Skeletal muscle satellite cell (primary cell): ENCODE measurements around the gene ADAMTS9.
A peak's percentile ranks its signal among the peaks of the same experiment; 100 is the strongest.
"Not testable (repeated sequence)": the region's sequence is repeated elsewhere in the genome, so short reads cannot be mapped to it uniquely, and the experiment has no call there.

Experiments used
- H3K27me3 ChIP-seq: 2 replicates; pipeline ENCODE4 v1.7.0; 2013; ENCODE audit warnings: low read length; ENCODE audit not compliant: control insufficient read depth, insufficient read depth
- H3K36me3 ChIP-seq: 2 replicates; pipeline ENCODE4 v1.7.0; 2013; ENCODE audit warnings: mild to moderate bottlenecking, control low read depth, low read length; ENCODE audit not compliant: insufficient read depth
- H3K4me1 ChIP-seq: 2 replicates; pipeline ENCODE4 v1.7.0; 2013; ENCODE audit warnings: low read length; ENCODE audit not compliant: control insufficient read depth, insufficient read depth
- H3K4me2 ChIP-seq: 2 replicates; pipeline ENCODE4 v1.7.0; 2013; ENCODE audit warnings: mild to moderate bottlenecking, low read length
- H3K4me3 ChIP-seq: 2 replicates; pipeline ENCODE4 v1.7.0; 2013; ENCODE audit warnings: low read length
- H3K9ac ChIP-seq: 2 replicates; pipeline ENCODE4 v1.7.0; 2013; ENCODE audit warnings: mild to moderate bottlenecking, low read depth, low read length, moderate library complexity
- H3K9me3 ChIP-seq: replicated peaks from 2 replicates; pipeline ENCODE4 v1.7.0; 2013; ENCODE audit warnings: mild to moderate bottlenecking, control low read depth, low read length

ADAMTS9 gene

GRCh38 chr3:64549869-64550268 is 137.9 kb downstream of the ADAMTS9 start:
- H3K9ac ChIP-seq = no peak overlapping the region
- H3K27me3 ChIP-seq = no peaks in the 10 kb centered on the region
- H3K4me2 ChIP-seq = no peak overlapping the region
- no peak overlapping the region for H3K4me3 ChIP-seq
- H3K9me3 ChIP-seq = no peaks in the 10 kb centered on the region
- no peaks in the 10 kb centered on the region for H3K36me3 ChIP-seq
- H3K4me1 ChIP-seq = no peaks in the 10 kb centered on the region

DNA sequence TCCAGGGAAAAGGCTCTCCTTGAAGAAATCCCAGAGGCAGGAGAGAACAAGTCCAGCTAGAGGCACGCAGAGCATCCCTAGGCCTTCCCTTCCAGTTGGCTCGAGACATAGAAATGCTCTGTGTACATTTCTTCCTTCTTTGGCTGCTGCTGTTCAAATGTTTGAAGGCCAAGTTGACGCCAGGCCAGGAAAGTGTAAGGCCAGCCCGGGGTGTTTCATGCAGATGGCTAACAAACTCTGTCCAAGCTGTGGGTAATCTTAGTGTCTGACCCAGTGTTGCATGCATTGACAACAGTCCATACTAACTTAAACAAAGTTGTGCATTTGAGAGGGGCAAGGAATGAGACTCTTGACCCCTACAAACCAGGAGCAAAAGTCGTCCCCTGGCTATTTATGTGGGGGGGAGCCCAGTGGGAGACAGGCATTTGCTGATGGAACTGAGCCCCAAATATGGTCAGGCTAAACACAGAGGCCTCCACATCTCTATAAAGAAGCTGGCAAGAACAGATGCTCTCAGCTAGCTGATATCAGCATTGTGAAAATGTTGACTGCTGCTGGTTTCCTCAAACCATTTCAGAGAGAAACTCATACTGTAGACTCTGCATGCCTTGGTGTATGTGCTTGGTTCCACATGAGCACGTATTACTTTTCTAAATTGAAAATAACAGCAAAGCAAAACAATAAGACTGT is 139.5 kb downstream of the ADAMTS9 start:
- no peak overlapping the region for H3K4me2 ChIP-seq
- H3K36me3 ChIP-seq = no peaks in the 10 kb centered on the region
- H3K4me1 ChIP-seq = no peaks in the 10 kb centered on the region
- no peak overlapping the region for H3K4me3 ChIP-seq
- no peaks in the 10 kb centered on the region for H3K9me3 ChIP-seq
- no peaks in the 10 kb centered on the region for H3K27me3 ChIP-seq
- no peak overlapping the region for H3K9ac ChIP-seq

GRCh38 chr3:64546856-64547255 is 140.9 kb downstream of the ADAMTS9 start:
- Histone ChIP-seq H3K27me3 (no peaks in the 10 kb centered on the region), H3K9ac (no peak overlapping the region), H3K9me3 (no peaks in the 10 kb centered on the region), H3K4me3 (no peak overlapping the region), H3K4me2 (no peak overlapping the region), H3K36me3 (no peaks in the 10 kb centered on the region), H3K4me1 (no peaks in the 10 kb centered on the region)

GRCh38 chr3:64545239-64545638 is 142.6 kb downstream of the ADAMTS9 start:
- H3K9me3 ChIP-seq, H3K9ac ChIP-seq, H3K27me3 ChIP-seq, H3K4me2 ChIP-seq, H3K4me1 ChIP-seq, H3K36me3 ChIP-seq, H3K4me3 ChIP-seq: not testable (repeated sequence)

DNA sequence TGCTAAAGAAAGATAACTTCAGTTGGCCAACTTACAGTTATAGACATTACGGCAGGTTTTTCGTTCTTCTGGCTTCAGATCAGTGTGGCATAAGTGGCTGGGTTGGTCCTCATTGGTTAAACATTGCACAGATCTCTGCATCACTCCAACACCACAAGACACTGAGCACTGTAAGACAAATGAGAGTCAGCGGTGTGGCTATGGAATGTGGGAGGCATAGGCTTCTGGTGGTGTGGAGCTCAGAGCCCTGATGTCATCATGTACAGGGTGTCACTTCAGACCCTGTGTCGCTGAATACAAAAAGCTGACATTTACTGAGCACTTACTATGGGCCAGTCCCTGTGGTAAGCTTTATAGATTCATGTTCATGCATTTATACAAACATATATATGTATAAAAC is 146.0 kb downstream of the ADAMTS9 start:
- no peak overlapping the region for H3K9ac ChIP-seq
- no peaks in the 10 kb centered on the region for H3K27me3 ChIP-seq
- no peaks in the 10 kb centered on the region for H3K36me3 ChIP-seq
- H3K4me1 ChIP-seq = no peaks in the 10 kb centered on the region
- no peak overlapping the region for H3K4me3 ChIP-seq
- H3K9me3 ChIP-seq = no peaks in the 10 kb centered on the region
- H3K4me2 ChIP-seq = no peak overlapping the region

DNA sequence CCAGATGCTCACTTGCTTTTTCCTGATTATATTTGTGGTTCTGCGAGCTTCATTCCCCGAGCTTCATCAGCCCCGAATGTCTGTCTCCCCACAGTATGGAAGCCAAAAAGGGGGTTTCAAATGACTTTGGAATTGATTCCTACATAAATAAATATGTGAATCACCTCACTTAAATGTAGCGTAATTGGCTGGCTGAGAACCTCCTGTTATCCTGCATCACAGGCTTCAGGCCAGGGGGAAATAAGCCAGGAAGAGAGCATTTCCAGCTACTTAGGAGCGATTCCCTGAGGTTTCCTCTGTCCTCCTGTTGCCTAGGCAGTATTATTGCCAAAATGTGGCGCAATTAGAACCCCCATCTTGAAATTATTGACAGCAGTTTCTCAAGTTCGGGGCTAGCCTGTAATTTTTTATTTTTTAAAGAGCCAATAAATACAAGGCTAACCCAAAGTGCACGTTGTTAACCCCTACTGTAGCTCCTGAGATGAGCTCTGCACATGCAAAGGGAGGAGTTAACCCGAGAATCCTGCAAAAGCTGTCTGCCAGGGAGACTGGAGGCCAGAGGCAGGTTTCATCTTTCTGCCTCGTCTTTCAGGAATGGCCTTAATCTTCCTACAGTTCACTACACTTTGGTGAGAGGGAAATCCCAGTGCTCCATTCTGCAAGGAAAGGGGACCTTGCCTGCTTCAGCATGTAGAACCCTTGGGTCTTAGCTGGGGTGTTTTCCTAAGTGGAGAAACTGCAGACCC is 148.2 kb downstream of the ADAMTS9 start:
- H3K4me2 ChIP-seq = no peak overlapping the region
- H3K4me1 ChIP-seq = no peaks in the 10 kb centered on the region
- no peak overlapping the region for H3K4me3 ChIP-seq
- H3K9me3 ChIP-seq = no peaks in the 10 kb centered on the region
- H3K9ac ChIP-seq = no peak overlapping the region
- no peaks in the 10 kb centered on the region for H3K27me3 ChIP-seq
- no peaks in the 10 kb centered on the region for H3K36me3 ChIP-seq

DNA sequence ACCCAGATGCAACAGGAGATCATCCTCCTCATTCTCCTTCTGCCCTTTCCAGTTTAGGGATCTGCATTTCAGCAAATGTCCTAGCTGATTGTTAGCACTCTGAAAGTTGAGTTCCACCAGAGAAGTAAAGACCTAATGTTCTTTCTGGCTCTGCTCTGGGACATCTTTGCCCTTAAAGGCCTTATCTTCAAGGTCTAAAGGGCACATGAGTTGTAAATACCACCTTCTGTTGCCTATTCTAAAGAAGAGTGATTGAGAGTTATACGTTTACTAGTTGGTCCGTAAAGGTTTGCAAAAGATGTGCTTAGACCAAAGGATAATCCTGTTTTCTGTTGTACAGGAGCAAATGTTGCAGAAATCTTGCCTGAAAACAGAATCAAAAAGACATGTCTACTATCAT is 151.6 kb downstream of the ADAMTS9 start:
- no peak overlapping the region for H3K4me3 ChIP-seq
- no peaks in the 10 kb centered on the region for H3K9me3 ChIP-seq
- peaks cover 14% of the 10 kb centered on the region for H3K27me3 ChIP-seq
- H3K36me3 ChIP-seq = no peaks in the 10 kb centered on the region
- no peak overlapping the region for H3K9ac ChIP-seq
- peaks cover 3% of the 10 kb centered on the region for H3K4me1 ChIP-seq
- H3K4me2 ChIP-seq = no peak overlapping the region

DNA sequence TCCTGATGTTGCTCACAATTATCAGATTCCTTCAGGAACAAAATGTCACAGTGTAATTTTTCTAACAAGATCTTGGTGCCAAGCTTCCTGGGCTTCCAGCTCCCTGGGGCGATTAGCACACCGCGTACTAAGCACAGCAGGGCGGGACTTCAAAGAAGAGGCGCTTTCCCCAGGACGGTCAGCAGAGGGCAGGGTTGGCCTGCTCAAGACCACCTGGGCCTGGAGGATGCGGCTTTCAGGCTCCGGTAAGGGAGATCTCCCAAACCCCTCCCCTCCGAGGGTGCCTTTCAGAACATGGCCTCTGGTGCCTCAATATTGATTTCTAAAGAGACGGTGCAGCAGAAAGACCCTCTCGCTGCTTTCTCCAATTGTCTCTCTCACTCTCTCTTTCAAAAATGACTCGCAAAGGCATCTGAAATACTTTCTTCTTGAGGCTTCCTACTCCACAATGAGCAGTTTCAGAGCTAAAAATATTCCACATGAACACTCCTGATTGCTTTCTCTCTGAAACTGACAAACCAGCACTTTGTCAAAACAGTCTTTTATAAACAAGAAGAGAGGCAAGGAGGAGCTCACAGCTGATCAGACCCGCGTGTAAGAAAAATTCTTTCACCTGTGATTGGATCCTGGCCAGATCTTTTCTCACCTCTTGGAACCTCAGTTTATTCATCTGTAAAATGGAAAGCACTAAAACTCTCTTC is 154.0 kb downstream of the ADAMTS9 start:
- H3K9ac ChIP-seq = no peak overlapping the region
- H3K36me3 ChIP-seq = no peaks in the 10 kb centered on the region
- H3K4me1 ChIP-seq = peaks cover 3% of the 10 kb centered on the region
- peaks cover 14% of the 10 kb centered on the region for H3K27me3 ChIP-seq
- peak overlapping the region; percentile 75 for H3K4me2 ChIP-seq
- peak overlapping the region; percentile 27 for H3K4me3 ChIP-seq
- H3K9me3 ChIP-seq = no peaks in the 10 kb centered on the region

DNA sequence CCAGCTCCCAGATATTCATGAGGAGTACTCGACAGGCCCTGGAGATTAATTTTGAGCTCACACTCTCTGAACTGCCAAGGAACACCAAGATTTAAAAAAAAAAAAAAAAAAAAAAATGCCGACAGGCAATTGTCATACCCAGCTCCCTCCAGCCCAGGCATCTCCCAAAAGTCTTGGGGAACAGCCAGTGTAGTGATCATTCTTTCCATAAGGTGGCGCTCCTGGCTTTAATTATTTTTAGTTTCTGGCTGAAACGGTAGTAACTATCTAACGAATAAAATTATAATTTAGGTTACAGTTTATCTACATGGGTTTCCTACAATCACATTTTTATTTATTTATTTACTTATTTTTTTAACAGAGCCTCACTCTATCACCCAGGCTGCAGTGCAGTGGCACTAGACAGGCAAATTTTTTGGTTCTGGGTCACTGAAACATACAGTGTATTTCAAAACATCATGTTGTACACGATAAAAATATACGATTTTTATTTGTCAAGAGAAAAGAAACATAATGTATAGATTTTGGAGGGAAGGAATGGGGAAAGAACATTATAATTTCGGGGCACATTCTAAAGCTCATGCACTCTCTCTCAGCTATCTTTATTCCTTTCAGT is 157.3 kb downstream of the ADAMTS9 start:
- peaks cover 3% of the 10 kb centered on the region for H3K4me1 ChIP-seq
- H3K9ac ChIP-seq = no peak overlapping the region
- peaks cover 14% of the 10 kb centered on the region for H3K27me3 ChIP-seq
- no peak overlapping the region for H3K4me3 ChIP-seq
- no peaks in the 10 kb centered on the region for H3K36me3 ChIP-seq
- no peaks in the 10 kb centered on the region for H3K9me3 ChIP-seq
- H3K4me2 ChIP-seq = no peak overlapping the region

GRCh38 chr3:64523324-64523723 is 164.5 kb downstream of the ADAMTS9 start:
- H3K36me3 ChIP-seq = no peaks in the 10 kb centered on the region
- H3K4me1 ChIP-seq = peaks cover 5% of the 10 kb centered on the region

GRCh38 chr3:64520334-64520733 is 167.5 kb downstream of the ADAMTS9 start:
- H3K4me3 ChIP-seq = no peak overlapping the region
- no peaks in the 10 kb centered on the region for H3K36me3 ChIP-seq
- no peaks in the 10 kb centered on the region for H3K27me3 ChIP-seq
- H3K4me2 ChIP-seq = peak overlapping the region; percentile 56
- no peak overlapping the region for H3K9ac ChIP-seq
- H3K4me1 ChIP-seq = peaks cover 5% of the 10 kb centered on the region
- H3K9me3 ChIP-seq = no peaks in the 10 kb centered on the region

More at GRCh38 chr3:64523324-64523723, 164.5 kb downstream of the ADAMTS9 start:
- no peak overlapping the region for H3K4me3 ChIP-seq
- no peak overlapping the region for H3K4me2 ChIP-seq
- H3K9ac ChIP-seq = no peak overlapping the region
- no peaks in the 10 kb centered on the region for H3K27me3 ChIP-seq
- no peaks in the 10 kb centered on the region for H3K9me3 ChIP-seq
